Endodermal cell (in vitro differentiated cells): Measurements from ENCODE around the gene SERPINB7. TPM values are rescaled to one million over a fixed set of nuclear protein-coding genes. Genes with fewer than 3 reads are reported as not detected.

Experiments used
- DNase-seq: peaks from one replicate; pipeline ENCODE4 v3.0.0-alpha.2; 2017
- H3K27ac ChIP-seq: 2 replicates; pipeline ENCODE4 v1.5.1; 2013; ENCODE audit warnings: mild to moderate bottlenecking, low read depth, low read length, moderate library complexity
- H3K27me3 ChIP-seq: 2 replicates; pipeline ENCODE4 v1.6.1; 2013; ENCODE audit warnings: mild to moderate bottlenecking, low read length, moderate library complexity; ENCODE audit not compliant: insufficient read depth, control insufficient read depth, poor library complexity, severe bottlenecking
- H3K36me3 ChIP-seq: 2 replicates; pipeline ENCODE4 v1.7.0; 2013; ENCODE audit warnings: mild to moderate bottlenecking, low read length, moderate library complexity; ENCODE audit not compliant: control insufficient read depth, insufficient read depth
- H3K4me1 ChIP-seq: one replicate; pipeline ENCODE4 v1.7.0; 2013; ENCODE audit warnings: low read length; ENCODE audit not compliant: control insufficient read depth, insufficient read depth
- H3K4me3 ChIP-seq: 2 replicates; pipeline ENCODE4 v1.5.1; 2013; ENCODE audit warnings: mild to moderate bottlenecking, low read length, moderate library complexity
- H3K9ac ChIP-seq: 2 replicates; pipeline ENCODE4 v1.6.1; 2013; ENCODE audit warnings: mild to moderate bottlenecking, low read length, moderate library complexity; ENCODE audit not compliant: poor library complexity, severe bottlenecking; ENCODE audit errors: extremely low read depth
- H3K9me3 ChIP-seq: 2 replicates; pipeline ENCODE4 v1.6.1; 2013; ENCODE audit warnings: mild to moderate bottlenecking, low read length, moderate library complexity; ENCODE audit not compliant: control insufficient read depth
- H3K27ac Mint-ChIP-seq: 2 replicates; pipeline ENCODE4 v1.8.0; 2020; ENCODE audit warnings: mixed read lengths
- H3K27me3 Mint-ChIP-seq: 2 replicates; pipeline ENCODE4 v1.8.0; 2021; ENCODE audit warnings: mild to moderate bottlenecking, mixed read lengths; ENCODE audit not compliant: insufficient read depth
- H3K36me3 Mint-ChIP-seq: 2 replicates; pipeline ENCODE4 v1.8.0; 2020; ENCODE audit warnings: low read depth, mixed read lengths
- H3K4me1 Mint-ChIP-seq: 2 replicates; pipeline ENCODE4 v1.8.0; 2020; ENCODE audit warnings: mixed read lengths
- H3K4me3 Mint-ChIP-seq: 2 replicates; pipeline ENCODE4 v1.8.0; 2020; ENCODE audit warnings: mild to moderate bottlenecking, moderate library complexity, mixed read lengths
- H3K9me3 Mint-ChIP-seq: 2 replicates; pipeline ENCODE4 v1.8.0; 2020; ENCODE audit warnings: mild to moderate bottlenecking, mixed read lengths
- CTCF ChIP-seq: fragments of 200-600 bp; sonication (generic); conservative IDR thresholded peaks from 2 replicates; pipeline ENCODE4 v1.5.0; 2021; ENCODE audit warnings: antibody characterized with exemption, mild to moderate bottlenecking
- WGBS, 2 experiments: methylation state at CpG; one replicate each; pipeline versions ENCODE4 v1.1.5 to v1.1.7; 2013; ENCODE audit warnings: missing lambda C conversion rate in 2 of 2, mixed read lengths in 1 of 2; ENCODE audit not compliant: insufficient coverage in 1 of 2, insufficient read length in 1 of 2; 5-methylcytosine and 5-hydroxymethylcytosine counted together
- total RNA-seq, 2 donors: library from RNA; stranded (reverse); fragmentation: NEBNext Ultra II Directional in 1 of 2; extraction: Animal tissue kit (Norgen Biotek cat#: 25700) in 1 of 2; gene quantifications; 2 replicates in 1 of 2; 3 replicates in 1 of 2; pipeline ENCODE4 v1.2.1, GENCODE V29; 2021

SERPINB7 gene
- total RNA-seq, 2 donors from 2014 or later: not detected

GRCh38 chr18:63783394-63783793, 8.2 kb downstream of the SERPINB7 start:
- H3K4me1 ChIP-seq: no peaks in the 10 kb centered on the region
- H3K9ac ChIP-seq: no peak overlapping the region
- H3K9me3 Mint-ChIP-seq: no peaks in the 10 kb centered on the region
- peaks cover 8% of the 10 kb centered on the region for H3K27me3 ChIP-seq
- peak; percentile 71 for DNase-seq
- H3K4me1 Mint-ChIP-seq: no peaks in the 10 kb centered on the region
- no peak overlapping the region for H3K4me3 ChIP-seq
- H3K27ac Mint-ChIP-seq: no peak overlapping the region
- peak; percentile 50 for TF ChIP-seq CTCF
- H3K27ac ChIP-seq: no peak overlapping the region
- H3K9me3 ChIP-seq: no peaks in the 10 kb centered on the region
- no peaks in the 10 kb centered on the region for H3K36me3 Mint-ChIP-seq
- no peak overlapping the region for H3K4me3 Mint-ChIP-seq
- peaks cover 2% of the 10 kb centered on the region for H3K27me3 Mint-ChIP-seq
- 67% methylated on average over 5 of the region's 5 CpGs; no CpG with 5 or more reads in 1 of the 2 experiments for WGBS, 2 experiments
- H3K36me3 ChIP-seq: no peaks in the 10 kb centered on the region

GRCh38 chr18:63784787-63785452, 9.7 kb downstream of the SERPINB7 start:
- Mint-ChIP-seq H3K36me3 (no peaks in the 10 kb centered on the region), H3K27ac (no peak overlapping the region), H3K4me1 (no peaks in the 10 kb centered on the region), H3K9me3 (no peaks in the 10 kb centered on the region), H3K4me3 (no peak overlapping the region), H3K27me3 (peaks cover 2% of the 10 kb centered on the region)
- WGBS, 2 experiments: 85 to 90% methylated on average over 2 to 4 of the region's 4 CpGs
- H3K4me3 ChIP-seq: no peak overlapping the region
- peaks cover 8% of the 10 kb centered on the region for H3K27me3 ChIP-seq
- no peaks in the 10 kb centered on the region for H3K9me3 ChIP-seq
- H3K27ac ChIP-seq: no peak overlapping the region
- H3K9ac ChIP-seq: no peak overlapping the region
- H3K36me3 ChIP-seq: no peaks in the 10 kb centered on the region
- H3K4me1 ChIP-seq: no peaks in the 10 kb centered on the region
- TF ChIP-seq CTCF: no peak
- DNase-seq: no peak

- no peak overlapping the region for H3K9ac ChIP-seq
- H3K9me3 ChIP-seq: no peaks in the 10 kb centered on the region
- Mint-ChIP-seq H3K4me1 (no peaks in the 10 kb centered on the region), H3K36me3 (no peaks in the 10 kb centered on the region), H3K9me3 (no peaks in the 10 kb centered on the region), H3K27ac (no peak overlapping the region), H3K27me3 (peaks cover 2% of the 10 kb centered on the region), H3K4me3 (no peak overlapping the region)
- H3K36me3 ChIP-seq: no peaks in the 10 kb centered on the region
- no peak overlapping the region for H3K27ac ChIP-seq
- no peak for DNase-seq
- 95 to 100% methylated on average over 1 to 3 of the region's 4 CpGs for WGBS, 2 experiments
- H3K4me3 ChIP-seq: no peak overlapping the region
- no peaks in the 10 kb centered on the region for H3K4me1 ChIP-seq
- no peak for TF ChIP-seq CTCF
- H3K27me3 ChIP-seq: peaks cover 8% of the 10 kb centered on the region
These were observed 12.5 kb downstream of the SERPINB7 start for GRCh38 chr18:63787673-63788072.
